HuH-7 (cell line): ENCODE measurements around the gene GAR1.
"Not testable (repeated sequence)": the region's sequence is repeated elsewhere in the genome, so short reads cannot be mapped to it uniquely, and the experiment has no call there.

Experiments used
- DNase-seq: peaks from one replicate; pipeline ENCODE4 v3.0.0; 2011; ENCODE audit warnings: low spot score

The GAR1 gene

GRCh38 chr4:109815151-109816081 lies at the start of gene GAR1:
Gene GAR1 (plus strand): TSS chr4:109815762. CDS start chr4:109816165, 403 bp downstream.
- peak; percentile 74 for DNase-seq

DNA sequence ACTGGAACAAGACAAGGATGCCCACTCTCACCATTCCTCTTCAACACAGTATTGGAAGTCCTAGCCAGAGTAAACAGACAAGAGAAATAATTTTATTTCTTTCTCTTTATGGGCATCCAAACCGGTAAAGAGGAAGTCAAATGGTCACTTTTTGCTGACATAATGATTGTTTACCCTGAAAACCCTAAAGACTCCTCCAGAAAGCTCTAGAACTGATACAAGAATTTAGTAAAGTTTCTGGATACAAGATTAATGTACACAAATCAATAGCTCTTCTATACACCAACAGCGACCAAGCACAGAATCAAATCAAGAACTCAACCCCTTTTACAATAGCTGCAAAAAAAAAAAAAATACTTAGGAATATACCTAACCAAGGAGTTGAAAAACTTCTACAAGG lies 33.5 kb upstream of the GAR1 start:
- not testable (repeated sequence) for DNase-seq

GRCh38 chr4:109786846-109787245 lies 28.7 kb upstream of the GAR1 start:
- DNase-seq = no peak

DNA sequence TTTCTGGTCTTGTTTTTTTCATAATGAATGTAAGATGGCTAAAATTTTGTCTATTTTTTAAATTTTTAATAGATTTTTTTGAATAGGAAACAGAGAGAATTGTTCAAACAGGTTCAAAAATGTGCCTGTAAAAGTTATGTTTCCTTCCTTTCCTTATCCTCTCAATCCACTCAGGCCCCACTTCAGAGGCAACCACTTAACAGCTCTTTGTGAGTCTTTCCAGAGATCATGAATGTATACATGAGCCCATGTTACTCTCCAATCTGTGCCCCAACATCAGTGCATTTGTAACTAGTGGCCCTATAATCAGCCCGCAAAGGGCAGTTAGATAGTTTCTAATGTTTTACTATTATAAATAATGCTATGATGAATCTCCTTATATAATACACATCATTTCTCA lies 27.8 kb upstream of the GAR1 start:
- no peak for DNase-seq

- DNase-seq = no peak
Measured at GRCh38 chr4:109795059-109795458, 20.5 kb upstream of the GAR1 start.

DNA sequence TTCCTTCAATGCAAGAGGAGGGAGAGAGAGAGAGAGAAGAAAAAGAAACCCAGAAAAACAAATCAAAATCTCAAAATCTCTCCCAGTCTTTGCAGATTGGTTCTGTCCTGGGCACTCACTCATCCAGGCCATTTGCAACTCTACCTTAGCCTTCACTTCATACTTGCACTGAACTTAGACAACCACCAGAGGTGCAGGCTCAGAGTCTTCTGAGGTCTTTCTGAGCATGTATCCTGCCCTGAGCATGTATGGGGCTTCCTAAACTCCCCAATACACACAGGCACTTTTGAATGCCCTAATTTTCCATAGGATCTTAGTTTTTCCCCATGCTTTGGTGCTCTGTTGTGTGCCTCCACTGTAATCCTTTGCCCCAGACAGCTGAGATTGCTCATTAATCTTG lies 16.7 kb upstream of the GAR1 start:
- no peak for DNase-seq

- DNase-seq = no peak
Measured at GRCh38 chr4:109801099-109801789, 14.3 kb upstream of the GAR1 start.

DNA sequence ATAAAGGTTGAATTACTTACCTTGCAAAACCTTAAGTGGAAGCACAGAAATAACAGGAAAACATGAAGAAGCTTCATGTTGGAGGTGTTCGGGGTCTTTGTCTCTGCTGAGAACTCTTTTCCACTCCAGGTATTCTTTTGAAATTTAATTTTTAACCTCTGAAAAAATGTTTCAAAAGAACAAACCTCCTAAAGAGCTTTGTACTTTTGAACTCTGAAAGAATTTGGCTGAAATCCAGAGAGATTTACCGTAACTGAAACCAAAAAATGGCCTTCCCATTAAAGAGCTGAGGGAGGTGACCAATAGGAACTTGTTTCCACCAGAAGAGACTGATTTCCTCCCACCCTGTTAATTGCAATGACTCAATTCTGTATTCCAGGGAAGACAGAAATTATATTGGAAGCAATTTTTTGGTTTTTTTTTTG lies 13.7 kb upstream of the GAR1 start, which contains the start of gene CFI:
CFI (minus strand) TSS at position 105 of the 425 bp plus-strand sequence; CDS start at position 77, 28 bp downstream.
- DNase-seq = peak; percentile 28

GRCh38 chr4:109803924-109804571 lies 11.5 kb upstream of the GAR1 start:
- peak; percentile 11 for DNase-seq

GRCh38 chr4:109809655-109810054 lies 5.9 kb upstream of the GAR1 start:
- DNase-seq = no peak

DNA sequence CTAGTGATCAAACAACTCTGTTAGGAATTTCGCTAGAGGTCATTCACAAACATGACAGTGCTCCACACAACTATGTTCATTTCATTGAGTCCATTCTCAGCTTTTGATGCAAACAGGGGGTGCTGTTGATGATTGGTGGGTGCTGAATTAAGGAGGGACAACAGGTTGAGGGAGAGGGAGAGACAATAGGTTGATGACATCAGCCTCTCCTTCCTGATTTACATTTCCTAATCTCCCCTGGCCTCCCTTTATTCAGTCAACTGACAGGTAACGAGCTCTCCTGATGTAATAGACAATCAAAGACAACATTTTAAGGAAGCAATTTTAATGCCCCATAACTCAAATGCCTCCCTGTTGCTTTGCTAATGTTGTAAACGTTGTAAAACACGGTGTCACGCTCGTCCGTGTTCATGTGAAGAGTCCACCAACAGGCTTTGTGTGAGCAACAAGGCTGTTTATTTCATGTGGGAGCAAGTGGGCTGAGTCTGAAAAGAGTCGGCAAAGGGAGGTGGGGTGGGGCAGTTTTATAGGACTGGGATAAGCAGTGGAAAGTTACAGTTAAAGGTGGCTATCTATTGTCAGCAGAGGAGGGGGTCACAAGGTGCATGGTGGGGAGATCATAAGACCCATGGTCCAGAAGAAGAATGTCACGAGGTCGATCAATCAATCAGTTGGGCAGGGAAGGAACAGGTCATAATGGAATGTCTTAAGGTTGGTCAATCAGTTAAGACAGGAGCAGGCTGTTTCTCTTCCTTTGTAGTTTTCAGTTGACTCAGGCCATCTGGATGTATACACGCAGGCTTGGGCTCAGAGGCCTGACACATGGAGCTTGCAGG lies 4.8 kb upstream of the GAR1 start:
- DNase-seq = no peak

- no peak for DNase-seq
Measured at GRCh38 chr4:109811707-109812106, 3.9 kb upstream of the GAR1 start.

DNA sequence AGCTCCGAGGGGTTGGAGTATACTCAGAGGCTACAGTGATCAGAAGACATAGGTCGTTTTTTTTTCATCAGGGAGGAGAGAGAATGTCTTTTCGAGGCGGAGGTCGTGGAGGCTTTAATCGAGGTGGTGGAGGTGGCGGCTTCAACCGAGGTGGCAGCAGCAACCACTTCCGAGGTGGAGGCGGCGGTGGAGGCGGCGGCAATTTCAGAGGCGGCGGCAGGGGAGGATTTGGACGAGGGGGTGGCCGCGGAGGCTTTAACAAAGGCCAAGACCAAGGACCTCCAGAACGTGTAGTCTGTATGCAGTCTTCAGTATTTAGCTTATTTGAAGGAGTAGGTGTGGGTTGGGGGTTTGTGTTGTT lies 500 bp downstream of the GAR1 start:
- no peak for DNase-seq

DNA sequence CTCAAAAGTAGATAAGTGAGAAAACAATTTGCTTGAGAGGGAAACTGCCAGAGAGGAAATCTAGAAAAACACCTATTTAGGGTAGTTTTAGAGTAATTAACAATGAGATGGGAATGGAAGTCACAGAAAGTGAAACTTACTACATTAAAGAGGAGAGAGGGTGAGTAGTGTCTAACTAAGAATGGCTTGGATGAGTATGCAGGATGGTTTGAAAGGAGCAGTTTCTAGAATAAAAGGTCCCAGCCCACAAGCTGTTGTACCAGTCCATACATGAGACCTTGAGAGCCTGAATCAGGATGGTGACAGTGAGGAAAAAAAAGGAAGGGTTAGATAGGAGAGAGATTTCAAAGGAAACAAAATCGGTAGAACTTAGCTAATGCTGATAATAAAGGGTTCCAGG lies 1.3 kb downstream of the GAR1 start:
- DNase-seq = no peak

GRCh38 chr4:109818268-109818667 lies 2.7 kb downstream of the GAR1 start:
- DNase-seq = no peak

GRCh38 chr4:109820563-109820962 lies 5.0 kb downstream of the GAR1 start:
- no peak for DNase-seq

DNA sequence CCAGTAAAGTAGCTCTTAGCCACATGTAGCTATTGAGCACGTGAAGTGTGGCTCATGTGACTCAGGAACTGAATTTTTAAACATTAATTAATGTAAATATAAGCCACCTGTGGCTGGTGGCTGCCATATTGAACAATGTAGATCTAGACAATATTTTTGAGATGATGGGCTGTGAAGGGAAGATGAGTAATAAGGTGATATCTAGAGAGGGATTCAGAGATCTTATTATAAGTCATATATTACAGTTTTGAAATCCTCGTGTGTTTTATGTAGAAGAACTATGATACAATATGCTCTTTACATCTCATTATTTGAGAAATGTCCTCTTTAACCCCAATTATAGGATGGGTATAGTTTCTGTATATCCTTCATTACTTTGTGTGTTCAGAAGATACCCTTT lies 5.6 kb downstream of the GAR1 start:
- no peak for DNase-seq

GRCh38 chr4:109826719-109827118 lies 11.2 kb downstream of the GAR1 start:
- DNase-seq = no peak

DNA sequence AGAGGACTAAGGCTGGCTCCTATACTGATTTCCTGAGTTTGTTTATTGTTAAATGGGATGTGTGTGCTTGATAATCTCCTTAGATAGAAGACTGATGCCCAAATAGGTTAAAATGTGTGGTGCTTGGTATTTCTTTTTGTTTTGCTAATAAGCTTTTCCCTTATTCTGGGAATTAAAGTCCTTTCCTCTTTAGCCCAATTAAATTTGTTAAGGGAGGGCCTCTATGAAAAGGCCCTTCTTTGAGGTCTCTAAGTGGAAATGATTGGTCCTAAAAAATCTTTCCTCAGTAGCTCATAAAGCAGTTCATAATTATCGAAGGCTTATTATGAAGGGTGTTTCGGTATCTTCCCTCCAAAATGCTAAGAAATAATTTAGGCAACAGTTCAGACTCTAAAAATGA lies 12.1 kb downstream of the GAR1 start, which contains the start of gene RRH:
RRH (plus strand) TSS at position 301 of the 400 bp plus-strand sequence; CDS start at position 357, 56 bp downstream.
- DNase-seq = no peak

DNA sequence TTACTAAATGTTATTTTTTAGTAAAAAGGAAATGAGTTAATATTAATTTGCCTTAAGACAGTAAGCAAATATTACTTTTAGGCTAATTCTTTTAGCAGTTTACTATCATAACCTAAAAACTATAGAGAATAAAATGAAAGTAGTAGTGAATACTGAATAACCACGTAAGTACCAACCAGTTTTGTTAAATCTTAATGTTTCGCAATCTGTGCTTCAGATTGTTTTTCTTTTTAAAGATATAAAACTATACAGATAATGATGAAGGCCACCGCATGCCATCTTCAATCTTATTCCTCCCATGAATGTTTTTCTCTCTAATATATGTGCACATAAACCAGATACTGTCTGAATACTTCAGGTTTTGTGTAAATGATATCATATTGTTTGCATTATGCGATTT lies 18.2 kb downstream of the GAR1 start:
- no peak for DNase-seq

- DNase-seq = no peak
Measured at GRCh38 chr4:109836985-109837384, 21.4 kb downstream of the GAR1 start.
